ENCODE results near the gene CACNA2D2.

DNA sequence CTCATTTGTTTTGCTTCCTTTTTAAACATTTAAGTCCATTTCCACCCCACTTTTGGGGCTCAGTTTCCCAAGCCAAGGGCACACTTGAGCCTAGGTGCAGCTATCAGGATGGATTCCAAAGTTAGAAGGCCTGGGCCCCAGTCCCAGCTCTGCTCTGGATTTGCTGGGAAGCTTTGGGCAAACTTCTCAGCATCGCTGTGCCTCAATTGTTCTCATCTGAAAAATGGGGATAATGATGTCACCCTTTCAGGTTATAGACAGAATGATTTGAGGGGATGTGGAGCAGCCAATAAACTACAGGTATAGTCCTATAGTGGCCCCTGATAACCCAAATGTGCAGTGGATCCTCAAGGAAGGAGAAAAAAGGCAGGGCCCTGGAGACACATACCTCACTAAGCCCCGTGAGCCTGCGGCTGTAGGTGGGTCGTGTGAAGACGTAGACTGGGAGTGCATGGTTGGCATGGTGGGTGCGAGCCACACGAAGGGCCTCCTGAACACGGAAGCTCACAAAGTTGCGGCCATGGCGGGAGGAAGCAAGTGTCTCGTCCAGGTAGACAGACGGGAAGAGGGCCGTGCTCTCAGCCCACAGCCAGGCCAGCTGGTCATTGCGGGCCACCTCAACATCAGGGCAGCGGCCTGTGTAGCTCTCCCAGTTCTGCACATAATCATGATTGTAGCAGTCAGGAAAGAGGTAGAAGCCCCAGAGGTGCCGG is 184.1 kb downstream of the CACNA2D2 start:
- TF ChIP-seq, protein P1, sequence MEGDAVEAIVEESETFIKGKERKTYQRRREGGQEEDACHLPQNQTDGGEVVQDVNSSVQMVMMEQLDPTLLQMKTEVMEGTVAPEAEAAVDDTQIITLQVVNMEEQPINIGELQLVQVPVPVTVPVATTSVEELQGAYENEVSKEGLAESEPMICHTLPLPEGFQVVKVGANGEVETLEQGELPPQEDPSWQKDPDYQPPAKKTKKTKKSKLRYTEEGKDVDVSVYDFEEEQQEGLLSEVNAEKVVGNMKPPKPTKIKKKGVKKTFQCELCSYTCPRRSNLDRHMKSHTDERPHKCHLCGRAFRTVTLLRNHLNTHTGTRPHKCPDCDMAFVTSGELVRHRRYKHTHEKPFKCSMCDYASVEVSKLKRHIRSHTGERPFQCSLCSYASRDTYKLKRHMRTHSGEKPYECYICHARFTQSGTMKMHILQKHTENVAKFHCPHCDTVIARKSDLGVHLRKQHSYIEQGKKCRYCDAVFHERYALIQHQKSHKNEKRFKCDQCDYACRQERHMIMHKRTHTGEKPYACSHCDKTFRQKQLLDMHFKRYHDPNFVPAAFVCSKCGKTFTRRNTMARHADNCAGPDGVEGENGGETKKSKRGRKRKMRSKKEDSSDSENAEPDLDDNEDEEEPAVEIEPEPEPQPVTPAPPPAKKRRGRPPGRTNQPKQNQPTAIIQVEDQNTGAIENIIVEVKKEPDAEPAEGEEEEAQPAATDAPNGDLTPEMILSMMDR (conservative IDR thresholded peaks at IDR 0.05 in 1 of 2, IDR thresholded peaks at IDR 0.05 in 1 of 2; ENCODE audit: low read depth in 1 of 2, low read length in 2 of 2), result no peak
- TF ChIP-seq EZH2 (IDR thresholded peaks at IDR 0.05; ENCODE audit: low read length, missing control alignments), result no peak

Measured in fibroblast of lung (primary cell).